Calu3 (cell line): ENCODE results near the gene CACNB4. TPM values are rescaled to one million over a fixed set of nuclear protein-coding genes. Genes with fewer than 3 reads are reported as not detected.

Experiments used
- BruUV-seq: library from RNA; stranded (reverse); fragments of 400-500 nt; replicated peaks from 2 replicates; lab custom pipeline; 2021; lab: Mats Ljungman, UMichigan
- CTCF ChIA-PET: fragments of 300-600 bp; sonication (Branson Sonifier 250); formaldehyde crosslinking; loops from one replicate; lab custom pipeline; 2022; ENCODE audit warnings: antibody characterized with exemption; lab: Charles Lee
- DNase-seq: peaks from one replicate; pipeline ENCODE4 v3.0.0; 2022
- H3K27ac Mint-ChIP-seq: one replicate; pipeline ENCODE4 v1.8.0; 2022; ENCODE audit warnings: mixed read lengths; ENCODE audit not compliant: unreplicated experiment
- H3K27me3 Mint-ChIP-seq: one replicate; pipeline ENCODE4 v1.8.0; 2022; ENCODE audit warnings: mixed read lengths; ENCODE audit not compliant: unreplicated experiment
- H3K36me3 Mint-ChIP-seq: one replicate; pipeline ENCODE4 v1.8.0; 2022; ENCODE audit warnings: mild to moderate bottlenecking, moderate library complexity, mixed read lengths; ENCODE audit not compliant: insufficient read depth, unreplicated experiment
- H3K4me1 Mint-ChIP-seq: one replicate; pipeline ENCODE4 v1.8.0; 2022; ENCODE audit warnings: mild to moderate bottlenecking, low read depth, mixed read lengths; ENCODE audit not compliant: unreplicated experiment
- H3K4me3 Mint-ChIP-seq: one replicate; pipeline ENCODE4 v1.8.0; 2022; ENCODE audit warnings: mild to moderate bottlenecking, low read depth, moderate library complexity, mixed read lengths; ENCODE audit not compliant: unreplicated experiment
- H3K9me3 Mint-ChIP-seq: one replicate; pipeline ENCODE4 v1.8.0; 2022; ENCODE audit warnings: low read depth, mixed read lengths; ENCODE audit not compliant: unreplicated experiment
- CTCF ChIP-seq: fragments of 200-600 bp; IDR thresholded peaks from one replicate; pipeline ENCODE4 v1.8.0; 2022; ENCODE audit warnings: antibody characterized with exemption; ENCODE audit not compliant: unreplicated experiment
- intact Hi-C: fragments of 100-400 bp; cut with micrococcal nuclease; formaldehyde crosslinking; loops from one replicate; pipeline ENCODE4 v1.10.0; 2022; ENCODE audit not compliant: unreplicated experiment
- total RNA-seq: library from RNA; stranded (reverse); gene quantifications from 2 replicates; pipeline ENCODE4 v1.2.3, GENCODE V29; 2022

The CACNB4 gene
- total RNA-seq, 1 experiment from 2014 or later, result 0.33 TPM

GRCh38 chr2:151931756-151932155 lies 167.1 kb downstream of the CACNB4 start:
- Mint-ChIP-seq H3K4me1 (peaks cover 10% of the 10 kb centered on the region), H3K4me3 (no peak overlapping the region), H3K27me3 (peaks cover 12% of the 10 kb centered on the region), H3K36me3 (no peaks in the 10 kb centered on the region), H3K27ac (no peak overlapping the region), H3K9me3 (no peaks in the 10 kb centered on the region)
- no peak for DNase-seq
- CTCF ChIA-PET, result no interaction called here
- BruUV-seq, result no TSS peak
- intact Hi-C loops, result no loop called here
- no peak for TF ChIP-seq CTCF

GRCh38 chr2:151931030-151931611 lies 167.7 kb downstream of the CACNB4 start:
- H3K36me3 Mint-ChIP-seq, result no peaks in the 10 kb centered on the region
- no peak overlapping the region for H3K27ac Mint-ChIP-seq
- intact Hi-C loops, result no loop called here
- TF ChIP-seq CTCF, result no peak
- no peaks in the 10 kb centered on the region for H3K9me3 Mint-ChIP-seq
- H3K4me3 Mint-ChIP-seq, result no peak overlapping the region
- peaks cover 11% of the 10 kb centered on the region for H3K4me1 Mint-ChIP-seq
- H3K27me3 Mint-ChIP-seq, result peaks cover 19% of the 10 kb centered on the region
- CTCF ChIA-PET, result no interaction called here
- no TSS peak for BruUV-seq
- DNase-seq, result no peak

GRCh38 chr2:151930042-151930441 lies 168.8 kb downstream of the CACNB4 start:
- Mint-ChIP-seq H3K27me3 (peaks cover 27% of the 10 kb centered on the region), H3K4me3 (no peak overlapping the region), H3K9me3 (no peaks in the 10 kb centered on the region), H3K36me3 (no peaks in the 10 kb centered on the region), H3K4me1 (peaks cover 11% of the 10 kb centered on the region), H3K27ac (no peak overlapping the region)
- intact Hi-C loops, result no loop called here
- CTCF ChIA-PET, result no interaction called here
- no peak for TF ChIP-seq CTCF
- BruUV-seq, result no TSS peak
- DNase-seq, result no peak

GRCh38 chr2:151928380-151928779 lies 170.5 kb downstream of the CACNB4 start:
- DNase-seq, result no peak
- intact Hi-C loops, result no loop called here
- H3K9me3 Mint-ChIP-seq, result no peaks in the 10 kb centered on the region
- peaks cover 13% of the 10 kb centered on the region for H3K4me1 Mint-ChIP-seq
- BruUV-seq, result no TSS peak
- TF ChIP-seq CTCF, result no peak
- peaks cover 27% of the 10 kb centered on the region for H3K27me3 Mint-ChIP-seq
- CTCF ChIA-PET, result no interaction called here
- no peak overlapping the region for H3K4me3 Mint-ChIP-seq
- no peaks in the 10 kb centered on the region for H3K36me3 Mint-ChIP-seq
- H3K27ac Mint-ChIP-seq, result no peak overlapping the region
